Retinal pigment epithelial cell (primary cell): ENCODE measurements around the gene TOMM40.

Experiments
- DNase-seq: peaks from one replicate; pipeline ENCODE4 v3.0.0-alpha.2; 2010; ENCODE audit warnings: low read depth
- H3K4me3 ChIP-seq: 2 replicates; pipeline ENCODE4 v1.5.1; 2011; ENCODE audit warnings: mild to moderate bottlenecking, low read length, control low read depth, moderate library complexity
- CTCF ChIP-seq: conservative IDR thresholded peaks from 2 replicates; pipeline ENCODE4 v1.5.1; 2011; ENCODE audit warnings: low read depth, low read length, control low read depth, inconsistent platforms

Gene TOMM40

GRCh38 chr19:44872661-44873060 lies 18.4 kb upstream of the TOMM40 start:
- TF ChIP-seq CTCF, result no peak
- no peak overlapping the region for H3K4me3 ChIP-seq
- DNase-seq, result no peak

- TF ChIP-seq CTCF, result no peak
- no peak overlapping the region for H3K4me3 ChIP-seq
- no peak for DNase-seq
Observed at GRCh38 chr19:44874317-44874716, 16.7 kb upstream of the TOMM40 start.

GRCh38 chr19:44875666-44876451 lies 15.2 kb upstream of the TOMM40 start:
- no peak for TF ChIP-seq CTCF
- no peak for DNase-seq

GRCh38 chr19:44876930-44877535 lies 14.0 kb upstream of the TOMM40 start:
- TF ChIP-seq CTCF, result no peak
- DNase-seq, result no peak

More at GRCh38 chr19:44875666-44876451, 15.2 kb upstream of the TOMM40 start:
- no peak overlapping the region for H3K4me3 ChIP-seq

GRCh38 chr19:44878120-44878865 lies 12.8 kb upstream of the TOMM40 start:
- no peak overlapping the region for H3K4me3 ChIP-seq
- TF ChIP-seq CTCF, result no peak
- DNase-seq, result no peak

More at GRCh38 chr19:44876930-44877535, 14.0 kb upstream of the TOMM40 start:
- H3K4me3 ChIP-seq, result no peak overlapping the region

GRCh38 chr19:44879309-44880065 lies 11.6 kb upstream of the TOMM40 start:
- no peak overlapping the region for H3K4me3 ChIP-seq
- no peak for TF ChIP-seq CTCF

More at GRCh38 chr19:44879309-44880065, 11.6 kb upstream of the TOMM40 start:
- no peak for DNase-seq
